ENCODE measurements around the gene IL1R1.
A peak's percentile ranks its signal among the peaks of the same experiment; 100 is the strongest.
"Not testable (repeated sequence)": the region's sequence is repeated elsewhere in the genome, so short reads cannot be mapped to it uniquely, and the experiment has no call there.

Gene IL1R1, protein sequence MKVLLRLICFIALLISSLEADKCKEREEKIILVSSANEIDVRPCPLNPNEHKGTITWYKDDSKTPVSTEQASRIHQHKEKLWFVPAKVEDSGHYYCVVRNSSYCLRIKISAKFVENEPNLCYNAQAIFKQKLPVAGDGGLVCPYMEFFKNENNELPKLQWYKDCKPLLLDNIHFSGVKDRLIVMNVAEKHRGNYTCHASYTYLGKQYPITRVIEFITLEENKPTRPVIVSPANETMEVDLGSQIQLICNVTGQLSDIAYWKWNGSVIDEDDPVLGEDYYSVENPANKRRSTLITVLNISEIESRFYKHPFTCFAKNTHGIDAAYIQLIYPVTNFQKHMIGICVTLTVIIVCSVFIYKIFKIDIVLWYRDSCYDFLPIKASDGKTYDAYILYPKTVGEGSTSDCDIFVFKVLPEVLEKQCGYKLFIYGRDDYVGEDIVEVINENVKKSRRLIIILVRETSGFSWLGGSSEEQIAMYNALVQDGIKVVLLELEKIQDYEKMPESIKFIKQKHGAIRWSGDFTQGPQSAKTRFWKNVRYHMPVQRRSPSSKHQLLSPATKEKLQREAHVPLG

GRCh38 chr2:102141970-102142828, at the start of gene IL1R1:
TSS of gene IL1R1 (plus strand) at chr2:102142746. CDS start at chr2:102157725, 14,979 bp downstream.
- DNase-seq (ENCODE audit: low read depth), result peak; percentile 72

GRCh38 chr2:102093662-102094061, 48.9 kb upstream of the IL1R1 start:
- no peak for DNase-seq (ENCODE audit: low read depth)

- peak; percentile 86 for DNase-seq (ENCODE audit: low read depth)
Measured at GRCh38 chr2:102094917-102095316, 47.6 kb upstream of the IL1R1 start.

- no peak for DNase-seq (ENCODE audit: low read depth)
Measured at GRCh38 chr2:102096103-102096502, 46.4 kb upstream of the IL1R1 start.

- DNase-seq (ENCODE audit: low read depth), result no peak
Measured at GRCh38 chr2:102098756-102099155, 43.8 kb upstream of the IL1R1 start.

DNA sequence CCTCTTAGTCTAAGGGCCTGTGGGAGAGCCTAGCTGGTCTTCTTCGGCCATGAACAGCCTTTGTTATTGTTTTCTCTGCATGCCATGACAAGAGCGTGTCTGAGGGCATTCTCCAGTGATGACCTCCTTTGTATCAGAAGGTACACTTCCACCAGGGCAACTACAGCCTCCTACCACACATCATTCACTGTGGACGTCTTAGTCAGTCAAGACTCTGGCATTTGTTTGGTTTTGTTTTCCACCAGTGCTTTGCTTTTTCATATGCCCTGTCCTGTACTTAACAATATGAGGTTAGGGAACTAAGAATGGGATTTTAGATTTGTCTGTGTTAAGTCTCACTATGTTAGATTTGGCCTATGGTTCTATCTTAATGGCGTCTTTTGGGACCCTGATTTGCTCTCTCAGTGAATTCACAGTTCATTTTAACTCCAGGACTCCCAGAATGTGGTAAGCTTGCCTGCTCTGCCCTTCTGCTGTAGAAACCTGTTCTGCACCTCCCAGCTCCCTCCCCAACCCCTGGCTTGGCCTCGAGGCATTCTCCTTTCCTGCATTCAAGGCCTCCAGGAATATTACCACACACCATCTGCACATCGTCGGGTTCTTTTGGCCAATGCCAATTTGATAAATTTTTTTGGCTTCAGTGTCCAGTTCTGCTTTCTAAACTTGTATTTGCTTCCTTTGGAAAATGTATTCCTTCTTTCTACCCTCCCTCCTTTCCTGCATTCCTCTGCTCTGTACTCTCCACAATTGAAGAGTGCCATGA, 42.8 kb upstream of the IL1R1 start:
- no peak for DNase-seq (ENCODE audit: low read depth)

GRCh38 chr2:102100371-102101096, 42.0 kb upstream of the IL1R1 start:
- DNase-seq (ENCODE audit: low read depth), result peak; percentile 74

- DNase-seq (ENCODE audit: low read depth), result no peak
Measured at GRCh38 chr2:102101097-102101848, 41.3 kb upstream of the IL1R1 start.

GRCh38 chr2:102101849-102102635, 40.5 kb upstream of the IL1R1 start:
- DNase-seq (ENCODE audit: low read depth), result no peak

DNA sequence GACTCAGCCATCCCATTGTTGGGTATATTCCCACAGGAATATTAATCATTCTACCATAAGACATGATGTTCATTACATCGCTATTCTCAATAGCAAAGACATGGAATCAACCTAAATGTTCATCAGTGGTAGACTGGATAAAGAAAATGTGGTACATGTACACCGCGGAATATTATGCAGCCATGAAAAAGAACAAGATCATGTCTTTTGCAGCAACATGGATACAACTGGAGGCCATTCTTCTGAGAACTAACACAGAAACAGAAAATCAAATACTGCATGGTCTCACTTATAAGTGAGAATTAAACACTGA, 40.0 kb upstream of the IL1R1 start:
- not testable (repeated sequence) for DNase-seq (ENCODE audit: low read depth)

DNA sequence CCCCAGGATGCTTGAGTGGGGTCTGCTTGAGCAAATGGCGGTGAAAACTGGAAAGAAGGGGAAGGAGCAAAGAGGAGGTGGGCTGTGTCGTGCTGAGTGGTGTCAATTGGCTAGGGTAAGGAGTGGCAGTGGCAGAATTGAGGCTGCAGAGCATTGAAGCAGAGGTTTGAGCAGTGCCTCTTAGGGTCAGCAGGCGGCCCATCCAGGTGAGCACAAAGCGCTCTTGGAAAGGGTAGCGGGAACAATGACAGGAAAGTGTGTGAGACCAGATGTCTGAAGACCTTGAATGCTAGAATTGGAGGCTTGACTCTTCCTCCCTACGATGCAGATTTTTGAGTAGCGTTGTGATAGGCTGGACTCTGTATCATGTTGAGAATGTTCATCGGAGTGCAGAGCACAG, 39.3 kb upstream of the IL1R1 start:
- no peak for DNase-seq (ENCODE audit: low read depth)

DNA sequence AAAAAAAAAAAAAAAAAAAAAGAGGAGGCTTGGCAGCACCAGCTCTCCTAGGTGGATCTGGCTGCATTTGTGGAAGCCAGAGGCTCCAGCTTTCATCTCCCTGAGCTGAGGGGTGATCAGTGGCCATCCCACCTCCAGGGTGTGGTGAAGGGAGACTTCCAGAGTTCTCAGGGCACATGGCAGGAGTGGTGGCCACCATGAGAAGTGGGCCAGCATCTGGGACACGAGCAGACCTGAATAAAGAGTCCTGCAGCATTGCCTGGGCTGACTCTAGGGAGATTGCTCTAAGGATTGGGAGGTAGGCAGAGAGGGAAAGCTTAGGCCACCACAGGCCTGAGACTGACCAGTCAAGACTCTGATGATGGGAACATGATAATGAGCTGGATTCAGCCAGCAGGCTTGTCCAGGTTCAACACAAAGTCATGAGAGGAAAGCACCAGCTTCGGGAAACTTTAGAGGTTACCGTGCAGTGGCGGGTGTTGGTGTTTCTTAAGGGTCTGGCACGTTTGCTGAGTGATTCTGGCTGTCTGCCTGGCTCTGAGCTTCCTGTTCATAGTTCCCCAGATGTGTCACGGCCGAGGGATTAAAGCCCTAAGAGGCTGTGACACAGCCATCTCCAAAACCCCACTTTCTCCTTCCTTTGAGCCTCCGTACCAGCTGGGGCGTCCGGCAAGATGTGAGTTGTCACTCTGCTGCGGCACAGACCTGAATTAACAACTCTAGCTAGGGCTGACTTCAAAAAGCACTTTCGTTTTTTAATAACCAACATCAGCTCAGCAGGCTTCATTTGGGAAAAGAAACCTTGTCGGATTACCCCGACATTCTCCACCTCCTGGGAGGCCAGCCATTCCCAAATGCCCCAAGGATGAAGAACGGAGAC, 38.3 kb upstream of the IL1R1 start:
- DNase-seq (ENCODE audit: low read depth), result peak; percentile 93

DNA sequence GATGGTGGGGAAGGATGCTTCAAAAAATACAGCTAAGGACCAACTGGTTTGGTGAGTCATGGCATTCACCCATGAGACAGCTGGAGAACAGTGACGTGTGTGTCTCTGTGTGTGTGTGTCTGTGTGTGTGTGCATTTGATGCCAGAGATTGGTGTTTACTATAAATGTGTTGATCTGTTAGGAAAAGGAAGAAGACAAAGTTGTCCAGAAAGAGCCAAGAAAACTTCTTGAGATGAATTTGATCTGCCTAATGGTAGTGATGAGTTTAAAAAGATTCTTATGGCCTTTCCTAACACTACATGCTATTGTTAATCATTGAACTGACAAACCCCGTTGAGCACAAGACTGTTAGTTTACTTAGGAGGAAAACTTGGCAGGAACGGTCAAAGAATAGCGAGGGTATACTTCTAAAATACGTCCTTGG, 36.4 kb upstream of the IL1R1 start:
- DNase-seq (ENCODE audit: low read depth), result no peak

GRCh38 chr2:102106813-102107740, 35.5 kb upstream of the IL1R1 start:
- DNase-seq (ENCODE audit: low read depth), result not testable (repeated sequence)

GRCh38 chr2:102107741-102108070, 34.8 kb upstream of the IL1R1 start:
- no peak for DNase-seq (ENCODE audit: low read depth)

- no peak for DNase-seq (ENCODE audit: low read depth)
Measured at GRCh38 chr2:102109016-102109415, 33.5 kb upstream of the IL1R1 start.

- no peak for DNase-seq (ENCODE audit: low read depth)
Measured at GRCh38 chr2:102110171-102110570, 32.4 kb upstream of the IL1R1 start.
